Measurements from ENCODE around the gene PCCA.

GRCh38 chr13:100528820-100529219, 439.9 kb downstream of the PCCA start:
- TF ChIP-seq CTCF (IDR thresholded peaks at IDR 0.05), result no peak
- TF ChIP-seq POLR2AphosphoS5 (IDR thresholded peaks at IDR 0.05), result no peak
- no peak for TF ChIP-seq EP300 (IDR thresholded peaks at IDR 0.05)

All from suprapubic skin (tissue), 4 donors.